ENCODE results near the gene KLHL22.
"Not testable (repeated sequence)": the region's sequence is repeated elsewhere in the genome, so short reads cannot be mapped to it uniquely, and the experiment has no call there.

Gene KLHL22

DNA sequence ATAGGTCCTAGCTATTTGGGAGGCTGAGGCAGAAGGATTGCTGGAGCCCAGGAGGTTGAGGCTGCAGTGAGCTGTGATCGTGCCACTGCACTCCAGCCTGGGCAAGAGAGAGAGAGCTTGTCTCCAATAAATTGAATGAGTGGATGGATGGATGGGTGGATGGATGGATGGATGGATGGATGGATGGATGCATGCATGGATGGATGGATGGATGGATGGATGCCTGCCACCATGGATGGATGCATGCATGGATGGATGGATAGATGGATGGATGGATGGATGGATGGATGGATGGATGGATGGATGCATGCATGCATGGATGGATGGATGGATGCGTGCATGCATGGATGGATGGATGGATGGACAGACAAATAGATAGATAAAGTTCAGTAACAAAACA lies 25.1 kb downstream of the KLHL22 start:
- not testable (repeated sequence) for H3K4me1 ChIP-seq (ENCODE audit: control insufficient read depth, insufficient read depth, low read length); H3K27ac ChIP-seq (ENCODE audit: low read depth, low read length); H3K27me3 ChIP-seq (ENCODE audit: control insufficient read depth, insufficient read depth, low read length); H3K4me3 ChIP-seq (ENCODE audit: low read length); H3K36me3 ChIP-seq (ENCODE audit: control insufficient read depth, insufficient read depth, low read length); H3K9ac ChIP-seq (ENCODE audit: low read length)

DNA sequence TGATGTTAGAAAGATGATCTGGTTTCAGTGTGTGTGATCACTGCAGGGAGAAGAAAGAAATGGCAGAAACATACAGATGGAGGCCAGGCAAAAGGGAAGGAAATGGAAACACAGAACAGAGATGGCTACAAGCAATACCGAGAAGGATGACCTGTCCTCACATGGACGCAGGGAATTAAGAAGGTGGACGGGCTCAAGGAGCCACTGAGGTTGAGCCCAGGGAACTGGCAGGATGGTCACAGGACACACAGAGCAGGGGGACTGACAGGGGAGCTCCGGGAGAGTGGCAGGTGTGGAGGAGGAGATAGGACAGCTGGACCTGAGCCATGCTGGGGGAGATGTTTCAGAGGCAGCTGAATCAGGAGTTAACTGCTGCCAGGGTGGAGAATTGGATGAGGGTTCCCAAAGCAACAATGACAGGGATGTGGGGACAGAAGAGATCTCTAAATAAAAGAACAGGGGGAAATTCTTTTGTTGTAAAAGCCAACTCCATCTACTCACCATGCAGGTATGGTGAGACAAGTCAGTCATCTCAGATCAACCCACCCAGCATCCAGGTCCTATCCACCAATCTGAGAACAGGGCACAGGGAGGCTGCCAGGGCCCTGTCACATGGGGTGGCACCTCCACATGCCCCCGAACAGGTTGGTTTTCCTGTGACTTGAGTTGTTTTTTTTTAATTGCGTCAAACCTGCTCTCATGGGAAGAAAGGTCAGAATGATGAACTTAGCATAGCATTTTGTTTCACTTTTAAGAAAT lies 26.3 kb downstream of the KLHL22 start:
- Histone ChIP-seq H3K4me3 (ENCODE audit: low read length) (no peak overlapping the region), H3K4me1 (ENCODE audit: control insufficient read depth, insufficient read depth, low read length) (no peaks in the 10 kb centered on the region), H3K27ac (ENCODE audit: low read depth, low read length) (no peak overlapping the region), H3K27me3 (ENCODE audit: control insufficient read depth, insufficient read depth, low read length) (no peaks in the 10 kb centered on the region), H3K9ac (ENCODE audit: low read length) (no peak overlapping the region), H3K36me3 (ENCODE audit: control insufficient read depth, insufficient read depth, low read length) (peaks cover 11% of the 10 kb centered on the region)

DNA sequence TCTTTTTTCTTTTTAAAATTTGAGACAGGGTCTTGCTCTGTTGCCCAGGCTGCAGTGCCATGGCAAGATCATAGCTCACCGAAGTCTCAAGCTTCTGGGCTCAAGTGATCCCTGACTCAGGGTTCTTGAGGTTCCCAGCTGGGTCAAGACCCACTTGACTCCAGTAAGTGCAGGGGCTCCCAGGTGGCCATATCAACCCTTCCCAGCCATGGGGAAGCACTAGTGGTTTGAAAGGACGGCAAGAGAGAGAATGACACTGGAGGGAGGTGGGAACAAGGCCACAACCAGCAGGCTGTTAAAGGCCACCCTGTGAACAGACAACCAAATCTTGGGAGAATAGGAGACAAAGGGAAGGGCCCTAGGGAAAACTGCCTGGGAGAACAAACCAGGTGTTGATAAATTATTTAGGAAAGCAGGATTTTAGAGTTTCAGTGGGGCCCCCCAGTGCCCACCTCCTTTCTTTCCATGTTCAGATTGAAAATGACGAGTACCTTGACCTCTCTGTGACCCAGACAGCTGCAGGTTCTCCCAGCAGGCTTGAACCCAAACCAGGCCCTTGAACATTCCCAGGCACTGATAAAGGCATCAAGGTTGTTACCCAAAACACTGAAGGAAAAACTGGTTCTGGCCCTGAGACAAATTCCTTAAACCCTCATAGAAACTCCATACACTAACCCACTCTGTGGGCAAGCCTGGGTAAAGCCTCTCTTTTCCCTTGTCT lies 28.8 kb downstream of the KLHL22 start:
- H3K4me3 ChIP-seq (ENCODE audit: low read length): no peak overlapping the region
- no peak overlapping the region for H3K9ac ChIP-seq (ENCODE audit: low read length)
- no peaks in the 10 kb centered on the region for H3K4me1 ChIP-seq (ENCODE audit: control insufficient read depth, insufficient read depth, low read length)
- H3K27me3 ChIP-seq (ENCODE audit: control insufficient read depth, insufficient read depth, low read length): no peaks in the 10 kb centered on the region
- H3K27ac ChIP-seq (ENCODE audit: low read depth, low read length): no peak overlapping the region
- peaks cover 11% of the 10 kb centered on the region for H3K36me3 ChIP-seq (ENCODE audit: control insufficient read depth, insufficient read depth, low read length)

DNA sequence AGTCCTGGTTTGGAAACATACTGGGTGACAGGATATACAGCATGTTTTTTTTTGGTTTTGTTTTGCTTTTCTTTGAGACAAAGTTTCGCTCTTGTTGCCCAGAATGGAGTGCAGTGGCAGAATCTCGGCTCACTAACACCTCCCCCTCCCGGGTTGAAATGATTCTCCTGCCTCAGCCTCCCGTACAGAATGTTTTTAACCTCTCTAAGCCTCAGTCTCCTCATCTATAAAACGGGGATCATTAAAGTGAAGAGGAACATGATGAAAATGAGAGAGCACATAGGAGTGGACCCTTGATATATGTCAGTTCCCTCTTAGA lies 29.9 kb downstream of the KLHL22 start:
- no peak overlapping the region for H3K4me3 ChIP-seq (ENCODE audit: low read length)
- H3K36me3 ChIP-seq (ENCODE audit: control insufficient read depth, insufficient read depth, low read length): peaks cover 11% of the 10 kb centered on the region
- H3K9ac ChIP-seq (ENCODE audit: low read length): no peak overlapping the region
- H3K27me3 ChIP-seq (ENCODE audit: control insufficient read depth, insufficient read depth, low read length): no peaks in the 10 kb centered on the region
- no peaks in the 10 kb centered on the region for H3K4me1 ChIP-seq (ENCODE audit: control insufficient read depth, insufficient read depth, low read length)
- H3K27ac ChIP-seq (ENCODE audit: low read depth, low read length): no peak overlapping the region

DNA sequence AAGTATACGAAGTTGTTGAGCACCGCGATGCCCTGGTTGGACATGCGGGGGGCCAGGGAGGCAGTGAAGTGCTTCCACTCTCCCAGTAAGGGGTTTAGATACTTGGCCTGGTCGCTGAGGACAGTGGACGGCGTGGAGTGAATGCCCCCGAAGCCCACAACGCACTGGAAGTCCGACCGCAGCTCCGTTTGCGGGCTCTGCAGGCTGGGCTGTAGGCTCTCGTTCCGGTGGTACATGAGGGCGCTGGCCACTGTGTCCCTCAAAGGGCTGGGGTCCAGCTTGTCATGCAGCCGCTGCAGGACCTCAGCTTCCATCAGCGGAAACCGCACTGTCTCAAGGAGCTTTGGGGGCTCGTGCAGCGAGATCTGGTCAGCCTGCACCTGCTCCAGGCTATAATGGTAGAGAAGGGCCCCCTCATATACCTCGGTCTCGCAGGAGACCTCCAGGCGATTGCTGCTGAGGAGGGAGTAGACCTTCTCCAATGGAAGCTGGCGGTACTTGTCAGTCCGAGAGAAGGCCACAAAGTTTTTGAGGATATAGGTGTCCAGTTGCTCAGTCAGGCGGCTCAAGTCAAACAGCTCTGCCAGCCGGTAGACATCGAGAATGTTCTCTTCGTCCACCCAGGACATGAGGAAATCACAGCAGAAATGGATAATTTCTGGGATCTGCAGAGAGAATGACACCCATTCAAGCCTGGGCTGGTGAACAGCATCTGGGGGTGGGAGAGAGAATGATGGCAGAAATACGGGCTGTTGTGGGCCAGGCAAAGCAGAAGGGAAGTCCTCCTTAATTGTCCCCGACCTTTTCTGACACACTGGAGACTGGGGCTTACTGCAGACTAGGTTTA lies 30.5 kb downstream of the KLHL22 start:
- Histone ChIP-seq H3K27me3 (ENCODE audit: control insufficient read depth, insufficient read depth, low read length) (no peaks in the 10 kb centered on the region), H3K27ac (ENCODE audit: low read depth, low read length) (no peak overlapping the region)

DNA sequence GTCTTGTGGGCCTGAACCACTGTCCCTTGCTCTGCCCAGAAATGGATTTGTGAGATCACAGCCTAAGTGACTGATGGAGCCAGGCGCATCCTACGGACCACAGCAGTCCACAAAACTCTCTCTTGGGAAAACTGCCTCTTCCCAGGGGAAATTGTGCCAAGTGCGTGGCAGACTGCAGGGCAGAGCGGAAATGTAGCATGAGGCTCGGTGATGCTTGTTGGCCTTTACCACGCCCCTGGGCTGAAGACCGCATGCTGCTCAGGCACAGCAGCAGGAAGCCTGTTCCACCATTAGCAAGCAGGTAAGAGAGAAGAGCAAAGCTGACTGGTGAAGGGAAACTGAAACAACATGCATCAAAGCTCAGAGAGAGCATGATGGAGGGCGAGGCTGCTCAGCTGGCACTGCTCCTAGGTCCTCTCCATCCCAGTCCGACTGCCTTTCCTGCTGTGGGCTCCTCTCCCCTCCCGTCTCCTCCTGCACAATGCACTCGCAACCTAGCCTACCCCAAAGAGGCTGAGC lies 31.4 kb downstream of the KLHL22 start:
- H3K27ac ChIP-seq (ENCODE audit: low read depth, low read length): no peak overlapping the region
- no peaks in the 10 kb centered on the region for H3K27me3 ChIP-seq (ENCODE audit: control insufficient read depth, insufficient read depth, low read length)
- H3K4me1 ChIP-seq (ENCODE audit: control insufficient read depth, insufficient read depth, low read length): no peaks in the 10 kb centered on the region
- H3K36me3 ChIP-seq (ENCODE audit: control insufficient read depth, insufficient read depth, low read length): peaks cover 10% of the 10 kb centered on the region
- H3K4me3 ChIP-seq (ENCODE audit: low read length): no peak overlapping the region
- no peak overlapping the region for H3K9ac ChIP-seq (ENCODE audit: low read length)

More for the DNA sequence above, 30.5 kb downstream of the KLHL22 start:
- H3K4me1 ChIP-seq (ENCODE audit: control insufficient read depth, insufficient read depth, low read length): no peaks in the 10 kb centered on the region
- H3K4me3 ChIP-seq (ENCODE audit: low read length): no peak overlapping the region
- peaks cover 11% of the 10 kb centered on the region for H3K36me3 ChIP-seq (ENCODE audit: control insufficient read depth, insufficient read depth, low read length)
- no peak overlapping the region for H3K9ac ChIP-seq (ENCODE audit: low read length)

DNA sequence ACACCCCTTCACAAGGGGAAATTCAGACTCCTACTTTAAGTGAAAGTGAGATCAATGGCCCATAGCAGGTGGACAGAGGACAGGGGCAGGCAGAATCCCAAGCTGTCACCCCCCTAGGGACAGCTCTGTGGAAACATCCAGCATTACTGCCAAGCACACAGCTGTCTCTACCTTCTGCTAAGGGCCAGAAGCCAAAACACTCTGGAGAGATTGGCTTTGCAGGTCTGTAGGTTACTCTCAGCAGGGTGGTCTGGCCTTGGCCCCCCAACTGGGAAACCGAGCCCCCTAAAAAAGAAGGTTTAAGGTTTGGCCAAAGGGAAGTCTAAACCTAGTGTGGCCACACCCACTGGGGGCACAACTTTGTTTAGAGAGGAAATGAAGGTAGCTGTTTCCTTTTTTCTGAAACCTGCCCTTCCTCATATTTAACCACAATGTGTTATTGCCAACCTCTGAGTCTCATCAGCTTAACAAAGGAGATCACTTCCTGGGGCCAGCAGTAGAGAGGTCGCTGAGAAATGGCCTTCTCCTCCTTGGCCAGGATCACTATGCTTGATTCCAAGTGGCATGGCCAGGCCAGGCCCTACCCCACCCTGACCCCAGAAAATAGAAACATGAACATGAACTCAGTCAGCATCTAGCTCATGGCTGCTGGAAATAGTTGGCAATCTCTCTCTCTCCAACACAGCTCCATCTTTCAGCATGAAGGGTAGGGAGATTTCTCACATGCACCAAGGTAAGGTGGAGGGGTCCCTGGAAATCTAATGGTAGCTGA lies 32.1 kb downstream of the KLHL22 start:
- H3K27ac ChIP-seq (ENCODE audit: low read depth, low read length): no peak overlapping the region
- H3K4me3 ChIP-seq (ENCODE audit: low read length): no peak overlapping the region
- H3K36me3 ChIP-seq (ENCODE audit: control insufficient read depth, insufficient read depth, low read length): peaks cover 6% of the 10 kb centered on the region
- H3K4me1 ChIP-seq (ENCODE audit: control insufficient read depth, insufficient read depth, low read length): no peaks in the 10 kb centered on the region
- no peaks in the 10 kb centered on the region for H3K27me3 ChIP-seq (ENCODE audit: control insufficient read depth, insufficient read depth, low read length)
- no peak overlapping the region for H3K9ac ChIP-seq (ENCODE audit: low read length)

DNA sequence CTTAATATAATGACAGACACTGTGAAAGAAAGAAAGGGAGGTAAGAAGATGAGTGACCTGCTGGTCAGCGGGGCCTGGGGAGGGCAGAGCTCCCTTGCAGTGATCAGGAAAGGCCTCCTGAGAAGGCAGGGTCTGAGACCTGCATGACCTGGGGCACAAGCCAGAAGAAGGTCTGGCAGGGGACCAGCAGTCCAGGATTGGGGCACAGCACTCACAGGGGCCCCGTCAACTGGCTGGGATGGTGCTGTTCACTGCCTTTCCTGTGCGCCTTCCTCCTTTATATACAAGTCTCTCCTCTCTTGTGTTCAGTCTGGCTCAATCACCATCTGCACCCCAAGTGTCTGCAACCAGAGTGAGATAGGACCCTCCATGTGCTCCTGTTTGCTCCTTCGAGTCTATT lies 35.7 kb downstream of the KLHL22 start:
- Histone ChIP-seq H3K27ac (ENCODE audit: low read depth, low read length) (no peak overlapping the region), H3K9ac (ENCODE audit: low read length) (no peak overlapping the region), H3K36me3 (ENCODE audit: control insufficient read depth, insufficient read depth, low read length) (peaks cover 5% of the 10 kb centered on the region), H3K4me1 (ENCODE audit: control insufficient read depth, insufficient read depth, low read length) (no peaks in the 10 kb centered on the region), H3K27me3 (ENCODE audit: control insufficient read depth, insufficient read depth, low read length) (no peaks in the 10 kb centered on the region), H3K4me3 (ENCODE audit: low read length) (no peak overlapping the region)

DNA sequence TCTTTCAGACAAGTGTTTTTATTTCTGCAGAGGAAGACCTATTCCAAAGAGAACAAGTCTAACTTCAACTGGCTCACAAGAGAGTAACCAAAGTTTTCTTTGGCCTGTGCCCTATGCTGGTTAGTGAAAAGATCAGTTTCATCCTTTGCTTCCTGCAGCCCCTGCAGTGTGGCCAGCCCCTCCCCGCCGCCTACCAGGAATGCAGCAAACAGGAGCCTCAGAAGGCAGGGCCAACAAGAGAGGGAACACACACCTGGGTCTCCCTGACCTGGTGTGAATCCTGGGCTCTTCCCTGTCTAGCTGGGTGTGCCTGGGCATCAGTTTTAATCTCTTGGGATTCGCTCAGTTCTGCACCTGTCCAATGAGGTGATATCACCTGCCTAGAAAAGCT lies 36.4 kb downstream of the KLHL22 start:
- Histone ChIP-seq H3K9ac (ENCODE audit: low read length) (no peak overlapping the region), H3K27ac (ENCODE audit: low read depth, low read length) (no peak overlapping the region), H3K36me3 (ENCODE audit: control insufficient read depth, insufficient read depth, low read length) (peaks cover 3% of the 10 kb centered on the region), H3K4me3 (ENCODE audit: low read length) (no peak overlapping the region), H3K27me3 (ENCODE audit: control insufficient read depth, insufficient read depth, low read length) (no peaks in the 10 kb centered on the region), H3K4me1 (ENCODE audit: control insufficient read depth, insufficient read depth, low read length) (no peaks in the 10 kb centered on the region)

DNA sequence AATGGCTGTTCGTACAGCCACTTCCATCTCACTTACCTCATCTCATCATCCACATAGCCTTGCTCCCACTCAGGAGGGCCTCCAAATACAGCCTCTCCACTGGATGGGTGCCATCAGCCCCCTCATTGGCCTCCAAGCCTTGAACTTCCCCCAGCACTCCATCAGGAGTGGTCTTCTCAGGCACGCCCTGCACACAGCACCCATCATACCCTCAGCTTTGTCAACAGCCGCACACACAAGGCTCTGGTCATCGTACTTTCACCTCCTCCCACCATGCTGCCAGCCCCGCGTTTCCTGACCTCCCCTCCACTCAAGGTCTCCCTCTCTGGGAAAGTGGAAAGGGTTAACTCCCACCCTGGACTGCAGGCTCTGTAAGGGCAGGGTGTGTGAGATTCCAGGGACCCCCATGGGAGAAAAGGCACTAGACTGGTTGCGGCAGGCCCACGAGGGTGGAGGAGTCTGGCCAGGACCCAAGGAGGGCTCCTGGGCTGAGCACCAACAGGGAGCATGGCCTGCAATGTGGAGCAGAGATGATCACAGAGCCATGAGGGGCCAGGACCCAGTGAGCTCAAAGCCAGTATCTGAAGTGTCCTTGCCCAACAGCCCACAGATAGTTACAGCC lies 37.0 kb downstream of the KLHL22 start:
- Histone ChIP-seq H3K27me3 (ENCODE audit: control insufficient read depth, insufficient read depth, low read length) (no peaks in the 10 kb centered on the region), H3K27ac (ENCODE audit: low read depth, low read length) (no peak overlapping the region), H3K4me1 (ENCODE audit: control insufficient read depth, insufficient read depth, low read length) (no peaks in the 10 kb centered on the region), H3K4me3 (ENCODE audit: low read length) (no peak overlapping the region), H3K36me3 (ENCODE audit: control insufficient read depth, insufficient read depth, low read length) (peaks cover 3% of the 10 kb centered on the region), H3K9ac (ENCODE audit: low read length) (no peak overlapping the region)

DNA sequence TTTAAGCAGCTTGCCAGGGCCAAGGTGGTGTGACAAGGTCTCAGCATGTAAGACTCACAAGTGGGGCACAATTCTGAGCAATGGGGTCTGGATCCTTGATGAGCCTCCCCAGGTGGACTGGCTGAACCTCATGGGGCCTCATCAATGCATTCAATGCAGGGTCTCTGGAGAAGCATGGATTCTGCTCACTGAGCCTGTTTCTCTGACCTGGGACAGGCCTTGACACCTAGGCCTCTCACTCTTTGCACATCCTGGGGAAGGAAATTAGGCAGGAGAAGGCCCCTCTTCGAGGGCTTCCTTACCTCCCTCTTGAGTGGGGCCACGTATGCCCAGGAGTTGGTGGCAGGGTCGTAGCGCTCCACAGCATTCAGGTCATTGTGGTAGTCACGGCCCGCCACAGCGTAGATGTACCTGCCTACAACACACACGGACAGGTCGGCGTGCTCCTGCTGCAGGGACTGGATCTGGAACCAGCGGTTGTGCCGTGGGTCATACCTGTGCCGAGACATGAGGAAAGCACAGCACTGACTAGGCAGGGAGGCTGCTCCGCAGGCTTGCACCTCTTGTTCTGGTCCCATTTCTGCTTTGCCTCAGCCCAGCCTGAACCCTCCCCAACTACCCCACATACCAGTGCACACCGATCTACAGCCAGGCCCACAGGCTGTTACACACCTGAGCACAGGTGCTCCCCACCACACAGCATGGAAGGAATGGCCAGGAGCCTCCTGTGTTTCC lies 37.9 kb downstream of the KLHL22 start:
- peaks cover 5% of the 10 kb centered on the region for H3K36me3 ChIP-seq (ENCODE audit: control insufficient read depth, insufficient read depth, low read length)
- H3K4me3 ChIP-seq (ENCODE audit: low read length): no peak overlapping the region
- no peaks in the 10 kb centered on the region for H3K4me1 ChIP-seq (ENCODE audit: control insufficient read depth, insufficient read depth, low read length)
- H3K9ac ChIP-seq (ENCODE audit: low read length): no peak overlapping the region
- H3K27ac ChIP-seq (ENCODE audit: low read depth, low read length): no peak overlapping the region
- no peaks in the 10 kb centered on the region for H3K27me3 ChIP-seq (ENCODE audit: control insufficient read depth, insufficient read depth, low read length)

All from rectal smooth muscle tissue (tissue), 1 donor.